GM12878 (cell line): ENCODE data around the gene GIGYF2. TPM values are rescaled to one million over a fixed set of nuclear protein-coding genes. Genes with fewer than 3 reads are reported as not detected.

Experiments used
- ATAC-seq: fragments of 200-7000 bp; cut with Tn5 transposase; 3 replicates; pipeline ENCODE4 v1.9.1; 2020; ENCODE audit warnings: mild to moderate bottlenecking, moderate library complexity
- BruUV-seq: library from RNA; stranded (reverse); fragments of 400-500 nt; replicated peaks from 2 replicates; lab custom pipeline; 2021; lab: Mats Ljungman, UMichigan
- CTCF ChIA-PET: fragments of 300-600 bp; sonication (Branson Sonifier 250); formaldehyde crosslinking; extraction: SDS; loops from one replicate; lab custom pipeline; 2021; ENCODE audit warnings: inconsistent platforms; lab: Yijun Ruan, JAX
- POLR2A ChIA-PET: fragments of 350-600 bp; formaldehyde crosslinking; extraction: SDS; loops from one replicate; lab custom pipeline; 2021; ENCODE audit warnings: inconsistent platforms; lab: Charles Lee
- RAD21 ChIA-PET: fragments of 300-600 bp; sonication (Branson Sonifier 250); formaldehyde crosslinking; loops from one replicate; lab custom pipeline; 2023; ENCODE audit warnings: antibody characterized with exemption; ENCODE audit not compliant: unreplicated experiment; lab: Charles Lee
- SMC1A ChIA-PET: fragments of 300-600 bp; sonication (Branson Sonifier 250); formaldehyde crosslinking; loops from one replicate; lab custom pipeline; 2023; ENCODE audit not compliant: unreplicated experiment, uncharacterized antibody; lab: Charles Lee
- DNase-seq: peaks from one replicate; pipeline ENCODE4 v3.0.0-alpha.2; 2011; ENCODE audit warnings: low read depth, low spot score
- FAIRE-seq: peaks from 3 replicates; lab custom pipeline; 2011; peaks lifted over from hg19 to GRCh38; lab: Jason Lieb, UNC
- H2AFZ ChIP-seq: 2 replicates; pipeline ENCODE4 v1.6.0; 2011; ENCODE audit warnings: low read depth, low read length, control low read depth; ENCODE audit not compliant: control insufficient read depth
- H3K27ac ChIP-seq: 2 replicates; pipeline ENCODE4 v1.5.1; 2011; ENCODE audit warnings: control low read depth; ENCODE audit not compliant: control insufficient read depth, insufficient read depth
- H3K27me3 ChIP-seq, 2 experiments: replicated peaks in 1 of 2; 2 replicates each; pipeline versions ENCODE4 v1.6.0 to v1.6.1; 2011; ENCODE audit warnings: low read length in 1 of 2; ENCODE audit not compliant: control insufficient read depth in 2 of 2, insufficient read depth in 2 of 2
- H3K36me3 ChIP-seq, 2 experiments: 2 replicates each; pipeline ENCODE4 v1.5.1; 2011; ENCODE audit warnings: low read length in 1 of 2; ENCODE audit not compliant: control insufficient read depth in 2 of 2, insufficient read depth in 2 of 2
- H3K4me1 ChIP-seq: 2 replicates; pipeline ENCODE4 v1.6.1; 2011; ENCODE audit warnings: mild to moderate bottlenecking, low read length, moderate library complexity, mixed read lengths; ENCODE audit not compliant: control insufficient read depth, insufficient read depth
- H3K4me2 ChIP-seq: 2 replicates; pipeline ENCODE4 v1.6.0; 2011; ENCODE audit warnings: control low read depth; ENCODE audit not compliant: control insufficient read depth, insufficient read depth
- H3K4me3 ChIP-seq: fragments of 200-600 bp; sonication (generic); 2 replicates; pipeline ENCODE4 v1.5.1; 2016
- H3K79me2 ChIP-seq: 2 replicates; pipeline ENCODE4 v1.6.0; 2011; ENCODE audit warnings: low read length; ENCODE audit not compliant: control insufficient read depth, insufficient read depth
- H3K9ac ChIP-seq: 2 replicates; pipeline ENCODE4 v1.8.0; 2011; ENCODE audit warnings: low read length, control low read depth, mixed read lengths; ENCODE audit not compliant: control insufficient read depth, insufficient read depth
- H3K9me3 ChIP-seq: replicated peaks from 3 replicates; pipeline ENCODE4 v1.5.1; 2011; ENCODE audit warnings: mild to moderate bottlenecking, low read length; ENCODE audit not compliant: control insufficient read depth, insufficient read depth
- H4K20me1 ChIP-seq: 2 replicates; pipeline ENCODE4 v1.6.0; 2011; ENCODE audit not compliant: control insufficient read depth, insufficient read depth
- ATF7 ChIP-seq: fragments of 450-650 bp; IDR thresholded peaks from 2 replicates; pipeline ENCODE4 v1.6.1; 2016; ENCODE audit warnings: low read depth, mild to moderate bottlenecking
- FOS ChIP-seq: IDR thresholded peaks from 3 replicates; pipeline ENCODE4 v1.6.1; 2011; ENCODE audit warnings: borderline replicate concordance; ENCODE audit not compliant: insufficient read length; ENCODE audit errors: extremely low read depth
- HDGF ChIP-seq: fragments of 450-650 bp; IDR thresholded peaks from 2 replicates; pipeline ENCODE4 v1.6.1; 2016; ENCODE audit warnings: antibody characterized with exemption
- POLR2A ChIP-seq: IDR thresholded peaks from 2 replicates; pipeline ENCODE4 v1.6.1; 2011; ENCODE audit warnings: low read depth, mild to moderate bottlenecking, low read length
- RAD51 ChIP-seq: fragments of 450-650 bp; IDR thresholded peaks from 2 replicates; pipeline ENCODE4 v1.6.1; 2016; ENCODE audit warnings: moderate library complexity, mild to moderate bottlenecking, inconsistent platforms
- SUZ12 ChIP-seq: fragments of 200-600 bp; sonication (generic); IDR thresholded peaks from one replicate; pipeline ENCODE4 v1.6.1; 2018; ENCODE audit warnings: antibody characterized with exemption, mild to moderate bottlenecking; ENCODE audit not compliant: unreplicated experiment
- TARDBP ChIP-seq: IDR thresholded peaks from 2 replicates; pipeline ENCODE4 v1.6.1; 2016; ENCODE audit warnings: borderline replicate concordance
- TCF3 ChIP-seq: IDR thresholded peaks from 2 replicates; pipeline ENCODE4 v1.6.1; 2012; ENCODE audit warnings: low read depth, mild to moderate bottlenecking, low read length, borderline replicate concordance; ENCODE audit not compliant: insufficient read depth
- WGBS: methylation state at CpG from one replicate; pipeline ENCODE4 v1.1.6; 2016; ENCODE audit warnings: low lambda C conversion rate; ENCODE audit not compliant: insufficient replicate concordance, insufficient coverage; ENCODE audit errors: missing lambda C conversion rate; 5-methylcytosine and 5-hydroxymethylcytosine counted together
- in situ Hi-C: fragments of 300-500 bp; cut with MboI; formaldehyde crosslinking; loops from 9 replicates; pipeline ENCODE4 v1.14.3; 2018; ENCODE audit warnings: mixed read lengths
- intact Hi-C: fragments of 100-400 bp; cut with micrococcal nuclease; formaldehyde crosslinking; loops from one replicate; pipeline ENCODE4 v1.14.2; 2022; ENCODE audit not compliant: unreplicated experiment
- polyA plus RNA-seq, 11 experiments: library from polyadenylated mRNA; depleted of rRNA in 4 of 11; unstranded in 6 of 11; stranded (reverse) in 5 of 11; fragments of >200 nt; fragmentation: Nextera tagmentation in 4 of 11; fragmentation: Illumina TruSeq in 1 of 11; extraction: Ambion mirVana in 4 of 11; extraction: Trizol in 1 of 11; gene quantifications; 1 replicate in 1 of 11; 2 replicates in 10 of 11; pipeline versions ENCODE4 v1.2.1 to v1.2.3, GENCODE V29; 2011 to 2016; ENCODE audit warnings: inconsistent platforms in 2 of 11, missing spikeins in 2 of 11, low read depth in 1 of 11
- total RNA-seq, 4 experiments: library from RNA; depleted of rRNA in 3 of 4; stranded (reverse); fragments of >200 nt in 3 of 4; fragmentation: Illumina TruSeq in 1 of 4; extraction: Trizol in 1 of 4; gene quantifications; 2 replicates each; pipeline versions ENCODE4 v1.2.1 to v1.2.3, GENCODE V29; 2013 to 2021
- TF ChIP-seq, protein P1 (sequence below): IDR thresholded peaks from 2 replicates; pipeline ENCODE4 v1.6.1; 2011; ENCODE audit warnings: mild to moderate bottlenecking, low read depth, low read length, moderate library complexity; ENCODE audit not compliant: insufficient replicate concordance
- TF ChIP-seq, protein P2 (sequence below): fragments of 450-650 bp; IDR thresholded peaks from 2 replicates; pipeline ENCODE4 v1.6.1; 2017; ENCODE audit warnings: low read depth, mild to moderate bottlenecking, moderate library complexity

Gene GIGYF2
- total and polyA plus RNA-seq, 10 of the 15 experiments (the other 5 are each of a cell fraction or from before 2014, with no cell fraction given), result 12.2 to 47.2 (median 39.0) TPM

- TF ChIP-seq TCF3, result no peak
- no peak for TF ChIP-seq RAD51
- TF ChIP-seq, protein P1, sequence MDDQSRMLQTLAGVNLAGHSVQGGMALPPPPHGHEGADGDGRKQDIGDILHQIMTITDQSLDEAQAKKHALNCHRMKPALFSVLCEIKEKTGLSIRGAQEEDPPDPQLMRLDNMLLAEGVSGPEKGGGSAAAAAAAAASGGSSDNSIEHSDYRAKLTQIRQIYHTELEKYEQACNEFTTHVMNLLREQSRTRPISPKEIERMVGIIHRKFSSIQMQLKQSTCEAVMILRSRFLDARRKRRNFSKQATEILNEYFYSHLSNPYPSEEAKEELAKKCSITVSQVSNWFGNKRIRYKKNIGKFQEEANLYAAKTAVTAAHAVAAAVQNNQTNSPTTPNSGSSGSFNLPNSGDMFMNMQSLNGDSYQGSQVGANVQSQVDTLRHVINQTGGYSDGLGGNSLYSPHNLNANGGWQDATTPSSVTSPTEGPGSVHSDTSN, result no peak
- TF ChIP-seq TARDBP, result no peak
- TF ChIP-seq HDGF, result no peak
- TF ChIP-seq FOS, result no peak
- TF ChIP-seq, all 136 proteins: peak for 0
These were observed 25.9 kb downstream of the GIGYF2 start (continued) for GRCh38 chr2:232723027-232723426.

DNA sequence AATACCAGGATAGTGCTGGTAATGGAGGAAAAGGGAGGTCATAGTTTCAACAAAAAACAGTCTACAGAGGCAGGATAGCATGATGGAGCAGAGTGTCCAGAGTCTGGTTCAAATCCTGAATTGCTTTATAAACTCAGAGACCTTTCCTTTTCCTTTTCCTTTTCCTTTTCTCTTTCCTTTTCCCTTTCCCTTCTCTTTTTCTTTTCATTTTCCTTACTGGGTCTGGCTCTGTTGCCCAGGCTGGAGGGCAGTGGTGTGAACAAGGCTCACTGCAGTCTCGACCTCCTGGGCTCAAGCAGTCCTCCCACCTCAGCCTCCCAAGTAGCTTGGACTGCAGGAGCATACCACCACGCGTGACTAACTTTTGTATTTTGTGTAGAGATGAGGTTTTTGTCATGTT, 31.7 kb downstream of the GIGYF2 start:
- SMC1A ChIA-PET, result interaction anchor here (0.6 kb wide), 1 partner anchor 1070 kb away, joined by 3 read pairs; no protein-coding TSS in a partner anchor
- in situ Hi-C loops, result no loop called here

More for the DNA sequence above, 31.7 kb downstream of the GIGYF2 start:
- 98% methylated on average over 3 of the region's 3 CpGs for WGBS
- Histone ChIP-seq H3K9me3 (no peaks in the 10 kb centered on the region), H3K4me3 (no peak overlapping the region), H3K36me3 (peaks cover 3 to 24% of the 10 kb centered on the region in 2 experiments), H3K4me2 (no peak overlapping the region), H3K79me2 (no peaks in the 10 kb centered on the region; the same call in 1 of the 2 replicates), H3K27ac (no peak overlapping the region), H3K4me1 (no peaks in the 10 kb centered on the region), H4K20me1 (no peaks in the 10 kb centered on the region), H3K9ac (no peak overlapping the region), H3K27me3 (no peaks in the 10 kb centered on the region), H2AFZ (no peak overlapping the region)
- BruUV-seq, result no TSS peak
- no peak for ATAC-seq
- POLR2A ChIA-PET, result no interaction called here
- no peak for TF ChIP-seq RAD51
- no peak for TF ChIP-seq SUZ12
- no peak for TF ChIP-seq POLR2A
- TF ChIP-seq, protein P2, sequence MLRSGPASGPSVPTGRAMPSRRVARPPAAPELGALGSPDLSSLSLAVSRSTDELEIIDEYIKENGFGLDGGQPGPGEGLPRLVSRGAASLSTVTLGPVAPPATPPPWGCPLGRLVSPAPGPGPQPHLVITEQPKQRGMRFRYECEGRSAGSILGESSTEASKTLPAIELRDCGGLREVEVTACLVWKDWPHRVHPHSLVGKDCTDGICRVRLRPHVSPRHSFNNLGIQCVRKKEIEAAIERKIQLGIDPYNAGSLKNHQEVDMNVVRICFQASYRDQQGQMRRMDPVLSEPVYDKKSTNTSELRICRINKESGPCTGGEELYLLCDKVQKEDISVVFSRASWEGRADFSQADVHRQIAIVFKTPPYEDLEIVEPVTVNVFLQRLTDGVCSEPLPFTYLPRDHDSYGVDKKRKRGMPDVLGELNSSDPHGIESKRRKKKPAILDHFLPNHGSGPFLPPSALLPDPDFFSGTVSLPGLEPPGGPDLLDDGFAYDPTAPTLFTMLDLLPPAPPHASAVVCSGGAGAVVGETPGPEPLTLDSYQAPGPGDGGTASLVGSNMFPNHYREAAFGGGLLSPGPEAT, result no peak
- no peak for TF ChIP-seq ATF7
- RAD21 ChIA-PET, result no interaction called here
- DNase-seq, result no peak
- intact Hi-C loops, result no loop called here
- FAIRE-seq, result no peak
- CTCF ChIA-PET, result interaction anchor here (1.2 kb wide), 1 partner anchor 18 kb away, joined by 3 read pairs; no protein-coding TSS in a partner anchor
